Retinal pigment epithelial cell (primary cell): Measurements from ENCODE around the gene VPREB1.
A peak's percentile ranks its signal among the peaks of the same experiment; 100 is the strongest.

Experiments
- DNase-seq: peaks from one replicate; pipeline ENCODE4 v3.0.0-alpha.2; 2010; ENCODE audit warnings: low read depth
- H3K4me3 ChIP-seq: 2 replicates; pipeline ENCODE4 v1.5.1; 2011; ENCODE audit warnings: mild to moderate bottlenecking, low read length, control low read depth, moderate library complexity
- TF ChIP-seq, protein P1 (sequence below): conservative IDR thresholded peaks from 2 replicates; pipeline ENCODE4 v1.5.1; 2011; ENCODE audit warnings: low read depth, low read length, control low read depth, inconsistent platforms

VPREB1 gene

GRCh38 chr22:22198751-22199150 is 45.8 kb upstream of the VPREB1 start:
- no peak overlapping the region for H3K4me3 ChIP-seq
- TF ChIP-seq, protein P1, sequence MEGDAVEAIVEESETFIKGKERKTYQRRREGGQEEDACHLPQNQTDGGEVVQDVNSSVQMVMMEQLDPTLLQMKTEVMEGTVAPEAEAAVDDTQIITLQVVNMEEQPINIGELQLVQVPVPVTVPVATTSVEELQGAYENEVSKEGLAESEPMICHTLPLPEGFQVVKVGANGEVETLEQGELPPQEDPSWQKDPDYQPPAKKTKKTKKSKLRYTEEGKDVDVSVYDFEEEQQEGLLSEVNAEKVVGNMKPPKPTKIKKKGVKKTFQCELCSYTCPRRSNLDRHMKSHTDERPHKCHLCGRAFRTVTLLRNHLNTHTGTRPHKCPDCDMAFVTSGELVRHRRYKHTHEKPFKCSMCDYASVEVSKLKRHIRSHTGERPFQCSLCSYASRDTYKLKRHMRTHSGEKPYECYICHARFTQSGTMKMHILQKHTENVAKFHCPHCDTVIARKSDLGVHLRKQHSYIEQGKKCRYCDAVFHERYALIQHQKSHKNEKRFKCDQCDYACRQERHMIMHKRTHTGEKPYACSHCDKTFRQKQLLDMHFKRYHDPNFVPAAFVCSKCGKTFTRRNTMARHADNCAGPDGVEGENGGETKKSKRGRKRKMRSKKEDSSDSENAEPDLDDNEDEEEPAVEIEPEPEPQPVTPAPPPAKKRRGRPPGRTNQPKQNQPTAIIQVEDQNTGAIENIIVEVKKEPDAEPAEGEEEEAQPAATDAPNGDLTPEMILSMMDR, result no peak
- DNase-seq, result no peak

- DNase-seq, result no peak
- TF ChIP-seq, protein P1, result no peak
- H3K4me3 ChIP-seq, result no peak overlapping the region
Observed at GRCh38 chr22:22199634-22200033, 45.0 kb upstream of the VPREB1 start.

GRCh38 chr22:22200569-22201184 is 43.9 kb upstream of the VPREB1 start:
- TF ChIP-seq, protein P1, result no peak
- DNase-seq, result no peak
- H3K4me3 ChIP-seq, result no peak overlapping the region

GRCh38 chr22:22201185-22201929 is 43.2 kb upstream of the VPREB1 start:
- H3K4me3 ChIP-seq, result no peak overlapping the region
- DNase-seq, result no peak
- TF ChIP-seq, protein P1, result peak; percentile 93

GRCh38 chr22:22201930-22202343 is 42.6 kb upstream of the VPREB1 start:
- no peak overlapping the region for H3K4me3 ChIP-seq
- TF ChIP-seq, protein P1, result no peak
- no peak for DNase-seq

DNA sequence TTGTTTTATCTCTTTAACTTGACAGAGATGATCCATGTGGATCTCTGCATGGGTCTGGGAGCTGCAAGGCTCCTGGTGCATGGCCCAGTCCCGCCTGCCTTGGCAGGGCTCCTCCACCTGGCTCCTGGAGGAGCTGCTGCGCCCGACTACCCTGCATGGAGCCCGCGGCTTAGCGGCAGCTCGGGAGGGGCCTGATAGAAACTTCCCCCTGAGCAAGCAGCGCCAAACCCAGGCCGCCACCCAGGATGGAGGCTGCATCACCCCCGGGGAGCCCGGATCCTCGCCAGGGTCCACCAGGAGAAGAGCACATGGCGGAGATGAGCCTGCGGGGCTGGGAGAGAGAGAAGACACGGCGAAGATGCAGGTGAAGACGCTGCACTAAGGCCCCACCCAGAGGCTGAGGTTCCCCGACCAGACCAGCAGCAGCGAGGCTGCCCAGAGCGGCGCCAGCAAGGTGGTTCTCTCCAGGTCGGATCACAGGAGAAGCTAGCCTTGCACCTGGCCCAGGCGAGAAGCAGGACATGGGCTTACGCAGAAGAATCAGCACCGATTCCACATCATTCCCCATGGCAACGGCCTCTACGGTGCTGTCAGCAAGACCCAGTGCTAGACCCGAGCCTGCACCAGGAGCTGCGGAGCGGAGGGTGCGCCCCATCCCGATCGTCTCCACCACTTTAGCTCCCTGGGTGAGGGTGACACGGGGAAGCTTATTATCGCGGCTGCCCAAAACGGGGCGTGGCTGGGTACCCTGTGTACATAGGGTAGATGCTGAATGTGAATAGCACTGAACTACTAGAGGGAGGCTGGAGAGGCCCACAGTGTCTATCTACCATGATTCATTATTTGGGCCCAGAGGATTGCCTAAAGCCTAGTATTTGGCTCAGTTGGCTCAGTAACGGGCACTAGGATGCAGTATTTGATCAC is 41.3 kb upstream of the VPREB1 start:
- no peak for DNase-seq
- no peak overlapping the region for H3K4me3 ChIP-seq
- TF ChIP-seq, protein P1, result no peak
